HEK293 (cell line): ENCODE data around the gene C1orf52.

Experiments used
- CTCF ChIP-seq: fragments of 450-650 bp; formaldehyde crosslinking; IDR thresholded peaks from 2 replicates; pipeline ENCODE4 v1.5.1; 2016; ENCODE audit warnings: missing biosample characterization, missing genetic modification characterization
- HOXD13 ChIP-seq: sonication (generic); formaldehyde crosslinking; IDR thresholded peaks from 2 replicates; pipeline ENCODE4 v1.8.0; 2022; ENCODE audit warnings: missing genetic modification reagents, borderline replicate concordance
- SALL2 ChIP-seq: fragments of 450-650 bp; formaldehyde crosslinking; IDR thresholded peaks from 2 replicates; pipeline ENCODE4 v1.5.0; 2017; ENCODE audit warnings: missing biosample characterization, mild to moderate bottlenecking, missing genetic modification characterization, borderline replicate concordance
- YY2 ChIP-seq: fragments of 450-650 bp; formaldehyde crosslinking; IDR thresholded peaks from 2 replicates; pipeline ENCODE4 v1.5.1; 2016; ENCODE audit warnings: missing biosample characterization, missing genetic modification characterization
- ZNF132 ChIP-seq: fragments of 450-650 bp; formaldehyde crosslinking; IDR thresholded peaks from 2 replicates; pipeline ENCODE4 v1.5.1; 2017; ENCODE audit warnings: missing biosample characterization, missing genetic modification characterization, borderline replicate concordance
- ZNF148 ChIP-seq: fragments of 450-650 bp; formaldehyde crosslinking; IDR thresholded peaks from 2 replicates; pipeline ENCODE4 v1.5.0; 2017; ENCODE audit warnings: missing biosample characterization, missing genetic modification characterization, borderline replicate concordance
- ZNF174 ChIP-seq: fragments of 450-650 bp; formaldehyde crosslinking; IDR thresholded peaks from 2 replicates; pipeline ENCODE4 v1.5.0; 2017; ENCODE audit warnings: missing biosample characterization, mild to moderate bottlenecking, missing genetic modification characterization
- ZNF2 ChIP-seq: fragments of 450-650 bp; formaldehyde crosslinking; IDR thresholded peaks from 2 replicates; pipeline ENCODE4 v1.5.1; 2016; ENCODE audit warnings: missing biosample characterization, missing genetic modification characterization
- ZNF223 ChIP-seq: fragments of 450-650 bp; formaldehyde crosslinking; IDR thresholded peaks from 2 replicates; pipeline ENCODE4 v1.5.1; 2016; ENCODE audit warnings: missing biosample characterization, missing genetic modification characterization
- ZNF362 ChIP-seq: fragments of 450-650 bp; formaldehyde crosslinking; IDR thresholded peaks from 2 replicates; pipeline ENCODE4 v1.5.1; 2016; ENCODE audit warnings: missing biosample characterization, missing genetic modification characterization
- ZNF398 ChIP-seq: fragments of 450-650 bp; formaldehyde crosslinking; IDR thresholded peaks from 2 replicates; pipeline ENCODE4 v1.5.1; 2017; ENCODE audit warnings: missing biosample characterization, missing genetic modification characterization
- ZNF426 ChIP-seq: fragments of 450-650 bp; formaldehyde crosslinking; IDR thresholded peaks from 2 replicates; pipeline ENCODE4 v1.5.1; 2017; ENCODE audit warnings: missing biosample characterization, missing genetic modification characterization, mild to moderate bottlenecking, inconsistent platforms, moderate library complexity
- ZNF518A ChIP-seq: fragments of 450-650 bp; formaldehyde crosslinking; conservative IDR thresholded peaks from 2 replicates; pipeline ENCODE4 v1.5.1; 2016; ENCODE audit warnings: low read depth, missing biosample characterization, missing genetic modification characterization
- ZNF555 ChIP-seq: fragments of 450-650 bp; formaldehyde crosslinking; conservative IDR thresholded peaks from 2 replicates; pipeline ENCODE4 v1.5.1; 2017; ENCODE audit warnings: missing biosample characterization, mild to moderate bottlenecking, missing genetic modification characterization, inconsistent platforms
- ZNF585B ChIP-seq: fragments of 450-650 bp; formaldehyde crosslinking; IDR thresholded peaks from 2 replicates; pipeline ENCODE4 v1.5.1; 2016; ENCODE audit warnings: missing biosample characterization, missing genetic modification characterization
- ZNF600 ChIP-seq: fragments of 450-650 bp; formaldehyde crosslinking; IDR thresholded peaks from 2 replicates; pipeline ENCODE4 v1.5.1; 2016; ENCODE audit warnings: missing biosample characterization, missing genetic modification characterization
- ZNF621 ChIP-seq: fragments of 450-650 bp; formaldehyde crosslinking; IDR thresholded peaks from 2 replicates; pipeline ENCODE4 v1.5.1; 2017; ENCODE audit warnings: missing biosample characterization, missing genetic modification characterization
- ZNF660 ChIP-seq: fragments of 450-650 bp; IDR thresholded peaks from 2 replicates; pipeline ENCODE4 v1.5.1; 2018; ENCODE audit warnings: missing biosample characterization, mild to moderate bottlenecking, missing genetic modification characterization
- ZNF692 ChIP-seq: fragments of 450-650 bp; formaldehyde crosslinking; IDR thresholded peaks from 2 replicates; pipeline ENCODE4 v1.5.1; 2016; ENCODE audit warnings: missing biosample characterization, missing genetic modification characterization
- ZNF707 ChIP-seq: fragments of 450-650 bp; formaldehyde crosslinking; IDR thresholded peaks from 2 replicates; pipeline ENCODE4 v1.5.1; 2016; ENCODE audit warnings: missing biosample characterization, missing genetic modification characterization
- ZNF792 ChIP-seq: fragments of 450-650 bp; formaldehyde crosslinking; IDR thresholded peaks from 2 replicates; pipeline ENCODE4 v1.5.1; 2016; ENCODE audit warnings: missing biosample characterization, missing genetic modification characterization
- ZNF830 ChIP-seq: fragments of 450-650 bp; IDR thresholded peaks from 2 replicates; pipeline ENCODE4 v1.5.0; 2018; ENCODE audit warnings: missing biosample characterization, missing genetic modification characterization, low read depth, mild to moderate bottlenecking, moderate library complexity
- ZSCAN5A ChIP-seq: fragments of 450-650 bp; formaldehyde crosslinking; IDR thresholded peaks from 2 replicates; pipeline ENCODE4 v1.5.1; 2016; ENCODE audit warnings: missing biosample characterization, missing genetic modification characterization
- ZXDB ChIP-seq: fragments of 450-650 bp; formaldehyde crosslinking; IDR thresholded peaks from 2 replicates; pipeline ENCODE4 v1.5.1; 2016; ENCODE audit warnings: missing biosample characterization, missing genetic modification characterization

Gene C1orf52

GRCh38 chr1:85276978-85277639, 17.6 kb upstream of the C1orf52 start (continued):
- TF ChIP-seq ZNF174 (tag by site-specific recombination) (no peak), ZNF398 (tag by site-specific recombination) (peak; percentile 20; the same call in 1 of the 2 replicates), ZNF426 (tag by site-specific recombination) (no peak), ZNF600 (peak; percentile 68), ZNF792 (tag by site-specific recombination) (no peak), ZNF148 (tag by site-specific recombination) (no peak), ZXDB (peak; percentile 57), ZSCAN5A (no peak), HOXD13 (CRISPR knock-in tag) (no peak), ZNF830 (tag by site-specific recombination) (no peak), SALL2 (tag by site-specific recombination) (no peak), ZNF362 (tag by site-specific recombination) (0 out of 2 replicates have a peak, but pooled peaks have one; percentile 26), ZNF518A (tag by site-specific recombination) (peak; percentile 20; the same call in 1 of the 2 replicates), ZNF660 (tag by site-specific recombination) (no peak), ZNF692 (tag by site-specific recombination) (peak; percentile 3; the same call in 1 of the 2 replicates), ZNF621 (tag by site-specific recombination) (no peak), ZNF2 (peak; percentile 84; the same call in 1 of the 2 replicates), ZNF223 (tag by site-specific recombination) (no peak), CTCF (tag by site-specific recombination) (no peak), ZNF132 (no peak), ZNF707 (tag by site-specific recombination) (no peak), ZNF585B (tag by site-specific recombination) (no peak), ZNF555 (tag by site-specific recombination) (no peak), YY2 (tag by site-specific recombination) (no peak)
